ENCODE results near the gene ZFP36L1. TPM values are rescaled to one million over a fixed set of nuclear protein-coding genes. Genes with fewer than 3 reads are reported as not detected.

ZFP36L1 gene
- total and polyA plus RNA-seq, 2 of the 13 experiments (the other 11 are each of a cell fraction or from before 2014, with no cell fraction given): 7.4 to 10.2 TPM

DNA sequence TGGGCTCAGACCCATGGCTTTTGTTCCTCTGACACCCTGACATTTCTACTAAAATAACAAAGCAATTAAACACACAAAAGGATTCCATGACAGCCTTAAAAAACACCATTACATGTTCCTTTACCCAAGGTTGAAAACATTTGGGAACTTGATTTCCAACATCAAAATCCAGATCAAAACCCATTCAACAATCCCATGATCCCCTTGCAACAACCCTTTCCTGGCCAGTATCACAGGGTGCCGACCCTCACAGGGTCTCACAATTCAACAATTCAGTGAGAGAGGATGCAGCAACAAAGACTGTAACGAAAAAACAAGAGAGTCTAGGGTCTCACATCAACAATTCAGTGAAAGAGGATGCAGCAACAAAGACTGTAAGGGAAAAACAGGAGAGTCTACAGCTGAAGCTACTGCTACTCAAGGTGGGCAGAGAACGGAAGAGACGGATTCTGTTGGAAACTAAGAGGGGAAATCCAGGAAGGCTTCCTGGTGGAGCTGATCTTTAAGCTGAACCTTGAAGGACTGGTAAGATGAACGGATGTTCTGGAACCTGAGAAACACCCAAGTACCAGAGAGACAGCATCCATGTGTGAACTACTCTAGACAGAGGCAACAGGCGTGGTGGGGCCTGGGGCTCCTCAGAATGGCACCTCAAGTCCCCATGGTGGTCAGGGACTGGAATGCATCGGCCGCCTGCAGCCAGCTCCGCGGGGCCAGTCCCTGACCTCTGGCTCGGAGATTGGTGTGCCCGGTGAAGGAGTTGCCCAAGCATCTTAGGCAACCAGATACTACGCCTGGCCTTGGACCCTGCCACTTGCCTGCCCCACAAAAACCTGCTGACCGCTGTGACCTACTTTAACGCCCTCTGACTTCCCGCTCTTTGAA is 22.7 kb upstream of the ZFP36L1 start:
- FAIRE-seq (peak; percentile 67), ATAC-seq (no peak)
- peaks cover 68% of the 10 kb centered on the region for H3K4me1 ChIP-seq (ENCODE audit: insufficient read depth, low read length)
- 0 out of 2 replicates have a peak, but pooled peaks have one; percentile 41 for TF ChIP-seq NRL (CRISPR knock-in tag; IDR thresholded peaks at IDR 0.05; ENCODE audit: borderline replicate concordance)
- no peak for TF ChIP-seq GABPA (IDR thresholded peaks at IDR 0.05; ENCODE audit: low read depth, low read length)
- peak; percentile 17; the same call in 1 of the 2 replicates for TF ChIP-seq GABPA (CRISPR knock-in tag; IDR thresholded peaks at IDR 0.05; ENCODE audit: low read depth)
- no peak for TF ChIP-seq ZNF274 (CRISPR knock-in tag; IDR thresholded peaks at IDR 0.05)
- TF ChIP-seq ZNF629 (CRISPR knock-in tag; conservative IDR thresholded peaks at IDR 0.05): 0 out of 2 replicates have a peak, but pooled peaks have one; percentile 1
- 0 out of 2 replicates have a peak, but pooled peaks have one; percentile 34 for TF ChIP-seq ZBTB20 (CRISPR knock-in tag; IDR thresholded peaks at IDR 0.05; ENCODE audit: borderline replicate concordance, low read depth)
- TF ChIP-seq, protein P1, sequence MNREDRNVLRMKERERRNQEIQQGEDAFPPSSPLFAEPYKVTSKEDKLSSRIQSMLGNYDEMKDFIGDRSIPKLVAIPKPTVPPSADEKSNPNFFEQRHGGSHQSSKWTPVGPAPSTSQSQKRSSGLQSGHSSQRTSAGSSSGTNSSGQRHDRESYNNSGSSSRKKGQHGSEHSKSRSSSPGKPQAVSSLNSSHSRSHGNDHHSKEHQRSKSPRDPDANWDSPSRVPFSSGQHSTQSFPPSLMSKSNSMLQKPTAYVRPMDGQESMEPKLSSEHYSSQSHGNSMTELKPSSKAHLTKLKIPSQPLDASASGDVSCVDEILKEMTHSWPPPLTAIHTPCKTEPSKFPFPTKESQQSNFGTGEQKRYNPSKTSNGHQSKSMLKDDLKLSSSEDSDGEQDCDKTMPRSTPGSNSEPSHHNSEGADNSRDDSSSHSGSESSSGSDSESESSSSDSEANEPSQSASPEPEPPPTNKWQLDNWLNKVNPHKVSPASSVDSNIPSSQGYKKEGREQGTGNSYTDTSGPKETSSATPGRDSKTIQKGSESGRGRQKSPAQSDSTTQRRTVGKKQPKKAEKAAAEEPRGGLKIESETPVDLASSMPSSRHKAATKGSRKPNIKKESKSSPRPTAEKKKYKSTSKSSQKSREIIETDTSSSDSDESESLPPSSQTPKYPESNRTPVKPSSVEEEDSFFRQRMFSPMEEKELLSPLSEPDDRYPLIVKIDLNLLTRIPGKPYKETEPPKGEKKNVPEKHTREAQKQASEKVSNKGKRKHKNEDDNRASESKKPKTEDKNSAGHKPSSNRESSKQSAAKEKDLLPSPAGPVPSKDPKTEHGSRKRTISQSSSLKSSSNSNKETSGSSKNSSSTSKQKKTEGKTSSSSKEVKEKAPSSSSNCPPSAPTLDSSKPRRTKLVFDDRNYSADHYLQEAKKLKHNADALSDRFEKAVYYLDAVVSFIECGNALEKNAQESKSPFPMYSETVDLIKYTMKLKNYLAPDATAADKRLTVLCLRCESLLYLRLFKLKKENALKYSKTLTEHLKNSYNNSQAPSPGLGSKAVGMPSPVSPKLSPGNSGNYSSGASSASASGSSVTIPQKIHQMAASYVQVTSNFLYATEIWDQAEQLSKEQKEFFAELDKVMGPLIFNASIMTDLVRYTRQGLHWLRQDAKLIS (CRISPR knock-in tag; IDR thresholded peaks at IDR 0.05): no peak
- no peak for TF ChIP-seq NAIF1 (CRISPR knock-in tag; IDR thresholded peaks at IDR 0.05; ENCODE audit: borderline replicate concordance)
- TF ChIP-seq MAZ (IDR thresholded peaks at IDR 0.05; ENCODE audit: borderline replicate concordance, low read depth, low read length): no peak
- TF ChIP-seq MAZ (CRISPR knock-in tag; IDR thresholded peaks at IDR 0.05; ENCODE audit: low read depth): 0 out of 2 replicates have a peak, but pooled peaks have one; percentile 17
- TF ChIP-seq, protein P2, sequence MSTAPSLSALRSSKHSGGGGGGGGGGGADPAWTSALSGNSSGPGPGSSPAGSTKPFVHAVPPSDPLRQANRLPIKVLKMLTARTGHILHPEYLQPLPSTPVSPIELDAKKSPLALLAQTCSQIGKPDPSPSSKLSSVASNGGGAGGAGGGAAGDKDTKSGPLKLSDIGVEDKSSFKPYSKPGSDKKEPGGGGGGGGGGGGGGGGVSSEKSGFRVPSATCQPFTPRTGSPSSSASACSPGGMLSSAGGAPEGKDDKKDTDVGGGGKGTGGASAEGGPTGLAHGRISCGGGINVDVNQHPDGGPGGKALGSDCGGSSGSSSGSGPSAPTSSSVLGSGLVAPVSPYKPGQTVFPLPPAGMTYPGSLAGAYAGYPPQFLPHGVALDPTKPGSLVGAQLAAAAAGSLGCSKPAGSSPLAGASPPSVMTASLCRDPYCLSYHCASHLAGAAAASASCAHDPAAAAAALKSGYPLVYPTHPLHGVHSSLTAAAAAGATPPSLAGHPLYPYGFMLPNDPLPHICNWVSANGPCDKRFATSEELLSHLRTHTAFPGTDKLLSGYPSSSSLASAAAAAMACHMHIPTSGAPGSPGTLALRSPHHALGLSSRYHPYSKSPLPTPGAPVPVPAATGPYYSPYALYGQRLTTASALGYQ (CRISPR knock-in tag; IDR thresholded peaks at IDR 0.05): no peak
- 0 out of 2 replicates have a peak, but pooled peaks have one; percentile 50 for TF ChIP-seq ZNF713 (CRISPR knock-in tag; IDR thresholded peaks at IDR 0.05)
- 0 out of 2 replicates have a peak, but pooled peaks have one; percentile 0 for TF ChIP-seq HMG20A (CRISPR knock-in tag; IDR thresholded peaks at IDR 0.05; ENCODE audit: borderline replicate concordance)
- TF ChIP-seq TEAD3 (CRISPR knock-in tag; optimal IDR thresholded peaks at IDR 0.05; ENCODE audit: borderline replicate concordance): peak; percentile 23
- peak; percentile 8; the same call in 1 of the 2 replicates for TF ChIP-seq HDAC2 (CRISPR knock-in tag; IDR thresholded peaks at IDR 0.05)
- TF ChIP-seq, protein P3, sequence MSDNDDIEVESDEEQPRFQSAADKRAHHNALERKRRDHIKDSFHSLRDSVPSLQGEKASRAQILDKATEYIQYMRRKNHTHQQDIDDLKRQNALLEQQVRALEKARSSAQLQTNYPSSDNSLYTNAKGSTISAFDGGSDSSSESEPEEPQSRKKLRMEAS (IDR thresholded peaks at IDR 0.05): peak; percentile 6; the same call in 1 of the 2 replicates
- no peak; the same call in 1 of the 2 replicates for TF ChIP-seq NR2F6 (IDR thresholded peaks at IDR 0.05)
- TF ChIP-seq NR2F6 (CRISPR knock-in tag; IDR thresholded peaks at IDR 0.05): 0 out of 2 replicates have a peak, but pooled peaks have one; percentile 8

More for the DNA sequence above, 22.7 kb upstream of the ZFP36L1 start:
- in situ Hi-C loops (cut with HindIII; ENCODE audit: extremely low pct_ligation_motif_present, low pct_unique_long_range_greater_than_20kb): loop anchor here (5.0 to 25.0 kb wide), 3 partner anchors 568 to 1203 kb away; partner anchors contain the start of genes ARG2 and PIGH
- 72% methylated on average over 12 of the region's 16 CpGs for WGBS (ENCODE audit: low lambda C conversion rate)
- ChIA-PET CTCF (ENCODE audit: low intra/inter-chr PET ratio, low total read pairs) (interaction anchor here (1.6 kb wide), 1 partner anchor 99 kb away, joined by 6 read pairs; no protein-coding TSS in a partner anchor), POLR2A (interaction anchor here (1.3 to 5.6 kb wide), 10 partner anchors 8 to 346 kb away, joined by 3 to 74 read pairs (median 10); partner anchors contain the start of gene ZFP36L1)
- Histone ChIP-seq H3K4me3 (replicated peaks in 1 of 3; ENCODE audit: insufficient read depth in 1 of 3, low read depth in 2 of 3, low read length in 3 of 3) (peak overlapping the region in 2 of 3 experiments; percentile 49 to 66), H3K4me2 (ENCODE audit: low read depth, low read length) (peak overlapping the region; percentile 88), H4K20me1 (ENCODE audit: insufficient read depth, low read length) (no peaks in the 10 kb centered on the region), H2AFZ (ENCODE audit: low read length) (no peak overlapping the region), H3K27ac (ENCODE audit: extremely low read length, insufficient read depth, low read length) (peak overlapping the region; percentile 62), H3K9me3 (ENCODE audit: low read length) (no peaks in the 10 kb centered on the region), H3K79me2 (ENCODE audit: insufficient read depth, low read length) (no peaks in the 10 kb centered on the region), H3K27me3 (ENCODE audit: control insufficient read depth in 1 of 2, insufficient read depth in 2 of 2, low read length in 2 of 2) (no peaks in the 10 kb centered on the region), H3K36me3 (replicated peaks in 1 of 2; ENCODE audit: control insufficient read depth in 1 of 2, insufficient read depth in 2 of 2, low read length in 2 of 2) (no peaks in the 10 kb centered on the region), H3K9ac (ENCODE audit: insufficient read depth, low read depth, low read length) (peak overlapping the region; percentile 44)
- intact Hi-C loops (cut with micrococcal nuclease; ENCODE audit: unreplicated experiment): loop anchor here (1.0 to 10.0 kb wide), 3 partner anchors 351 to 871 kb away; no protein-coding TSS in a partner anchor
- DNase-seq (ENCODE audit: low spot score): no peak
- BruUV-seq (replicated peaks): TSS peak; percentile 63

All from HepG2 (cell line).